GM23248 (cell line): Measurements from ENCODE around the gene LILRB3. TPM values are rescaled to one million over a fixed set of nuclear protein-coding genes. Genes with fewer than 3 reads are reported as not detected.
"Not testable (repeated sequence)": the region's sequence is repeated elsewhere in the genome, so short reads cannot be mapped to it uniquely, and the experiment has no call there.

Experiments
- DNase-seq: peaks from one replicate; pipeline ENCODE4 v3.0.0-alpha.2; 2015
- H2AFZ ChIP-seq: fragments of 200-600 bp; sonication (generic); 2 replicates; pipeline ENCODE4 v1.6.1; 2016; ENCODE audit warnings: antibody characterized with exemption
- H3F3A ChIP-seq: fragments of 200-600 bp; sonication (generic); 2 replicates; pipeline ENCODE4 v1.6.1; 2016; ENCODE audit warnings: mild to moderate bottlenecking, antibody characterized with exemption, mixed run types; ENCODE audit not compliant: insufficient read depth
- H3K27ac ChIP-seq: fragments of 200-600 bp; sonication (generic); 2 replicates; pipeline ENCODE4 v1.5.1; 2016; ENCODE audit warnings: mild to moderate bottlenecking
- H3K27me3 ChIP-seq: fragments of 200-600 bp; sonication (generic); replicated peaks from 2 replicates; pipeline ENCODE4 v1.6.1; 2016; ENCODE audit warnings: mild to moderate bottlenecking; ENCODE audit not compliant: insufficient read depth
- H3K36me3 ChIP-seq: fragments of 200-600 bp; sonication (generic); 2 replicates; pipeline ENCODE4 v1.6.1; 2016; ENCODE audit warnings: low read depth, mild to moderate bottlenecking
- H3K4me1 ChIP-seq: fragments of 200-600 bp; sonication (generic); 2 replicates; pipeline ENCODE4 v1.6.1; 2016; ENCODE audit warnings: mild to moderate bottlenecking; ENCODE audit not compliant: insufficient read depth
- H3K4me2 ChIP-seq: fragments of 200-600 bp; sonication (generic); one replicate; pipeline ENCODE4 v1.6.1; 2016; ENCODE audit warnings: mild to moderate bottlenecking; ENCODE audit not compliant: unreplicated experiment
- H3K4me3 ChIP-seq: fragments of 200-600 bp; sonication (generic); 2 replicates; pipeline ENCODE4 v1.5.1; 2016; ENCODE audit warnings: mild to moderate bottlenecking
- H3K79me2 ChIP-seq: fragments of 200-600 bp; sonication (generic); 2 replicates; pipeline ENCODE4 v1.6.1; 2016; ENCODE audit warnings: mild to moderate bottlenecking; ENCODE audit not compliant: insufficient read depth
- H3K9ac ChIP-seq: fragments of 200-600 bp; sonication (generic); 2 replicates; pipeline ENCODE4 v1.6.1; 2016; ENCODE audit warnings: mild to moderate bottlenecking
- H3K9me2 ChIP-seq: fragments of 200-600 bp; sonication (generic); 2 replicates; pipeline ENCODE4 v1.6.1; 2016; ENCODE audit warnings: mixed run types, mild to moderate bottlenecking, moderate library complexity; ENCODE audit not compliant: insufficient read depth
- H3K9me3 ChIP-seq: fragments of 200-600 bp; sonication (generic); one replicate; pipeline ENCODE4 v1.6.1; 2017; ENCODE audit warnings: low read depth
- H4K20me1 ChIP-seq: fragments of 200-600 bp; sonication (generic); 2 replicates; pipeline ENCODE4 v1.6.0; 2016; ENCODE audit not compliant: insufficient read depth
- EZH2 ChIP-seq: fragments of 200-600 bp; sonication (generic); IDR thresholded peaks from 2 replicates; pipeline ENCODE4 v1.6.1; 2018; ENCODE audit warnings: antibody characterized with exemption, mild to moderate bottlenecking; ENCODE audit not compliant: insufficient read depth, poor library complexity, severe bottlenecking
- EZH2phosphoT487 ChIP-seq: fragments of 200-600 bp; sonication (generic); IDR thresholded peaks from 2 replicates; pipeline ENCODE4 v1.6.1; 2018; ENCODE audit warnings: antibody characterized with exemption, moderate library complexity, mild to moderate bottlenecking, low read depth; ENCODE audit not compliant: insufficient read depth
- WGBS, 2 experiments: methylation state at CpG; one replicate each; pipeline ENCODE4 v1.1.6; 2015 to 2017; ENCODE audit warnings: low lambda C conversion rate in 2 of 2, low coverage in 1 of 2; ENCODE audit errors: missing lambda C conversion rate in 2 of 2; 5-methylcytosine and 5-hydroxymethylcytosine counted together
- in situ Hi-C: fragments of 300-500 bp; cut with MboI; formaldehyde crosslinking; loops from 2 replicates; pipeline ENCODE4 v1.15.0; 2020
- polyA plus RNA-seq: library from polyadenylated mRNA; unstranded; fragments of >200 nt; fragmentation: Nextera tagmentation; extraction: Ambion mirVana; gene quantifications from 2 replicates; pipeline ENCODE4 v1.2.1, GENCODE V29; 2016
- total RNA-seq: library from RNA; depleted of rRNA; stranded (reverse); fragments of >200 nt; shearing (Covaris generic); gene quantifications from 2 replicates; pipeline ENCODE4 v1.2.3, GENCODE V29; 2014

Gene LILRB3
- total and polyA plus RNA-seq, 2 experiments from 2014 or later = 0.53 TPM; not detected in 1

GRCh38 chr19:54173359-54173699, 49.5 kb downstream of the LILRB3 start:
- no peaks in the 10 kb centered on the region for H4K20me1 ChIP-seq
- H3K9ac ChIP-seq = no peak overlapping the region
- 38 to 43% methylated on average over 15 of the region's 15 CpGs for WGBS, 2 experiments
- H3K4me2 ChIP-seq = no peak overlapping the region
- no peak overlapping the region for H2AFZ ChIP-seq
- no peak overlapping the region for H3K4me3 ChIP-seq
- H3K4me1 ChIP-seq = no peaks in the 10 kb centered on the region
- H3K27ac ChIP-seq = no peak overlapping the region
- in situ Hi-C loops = no loop called here
- no peaks in the 10 kb centered on the region for H3F3A ChIP-seq
- no peak for DNase-seq
- no peaks in the 10 kb centered on the region for H3K9me2 ChIP-seq
- TF ChIP-seq EZH2 (no peak), EZH2phosphoT487 (no peak)
- H3K9me3 ChIP-seq = no peaks in the 10 kb centered on the region
- no peaks in the 10 kb centered on the region for H3K27me3 ChIP-seq
- no peaks in the 10 kb centered on the region for H3K79me2 ChIP-seq
- peaks cover 5% of the 10 kb centered on the region; the same call in 1 of the 2 replicates for H3K36me3 ChIP-seq

DNA sequence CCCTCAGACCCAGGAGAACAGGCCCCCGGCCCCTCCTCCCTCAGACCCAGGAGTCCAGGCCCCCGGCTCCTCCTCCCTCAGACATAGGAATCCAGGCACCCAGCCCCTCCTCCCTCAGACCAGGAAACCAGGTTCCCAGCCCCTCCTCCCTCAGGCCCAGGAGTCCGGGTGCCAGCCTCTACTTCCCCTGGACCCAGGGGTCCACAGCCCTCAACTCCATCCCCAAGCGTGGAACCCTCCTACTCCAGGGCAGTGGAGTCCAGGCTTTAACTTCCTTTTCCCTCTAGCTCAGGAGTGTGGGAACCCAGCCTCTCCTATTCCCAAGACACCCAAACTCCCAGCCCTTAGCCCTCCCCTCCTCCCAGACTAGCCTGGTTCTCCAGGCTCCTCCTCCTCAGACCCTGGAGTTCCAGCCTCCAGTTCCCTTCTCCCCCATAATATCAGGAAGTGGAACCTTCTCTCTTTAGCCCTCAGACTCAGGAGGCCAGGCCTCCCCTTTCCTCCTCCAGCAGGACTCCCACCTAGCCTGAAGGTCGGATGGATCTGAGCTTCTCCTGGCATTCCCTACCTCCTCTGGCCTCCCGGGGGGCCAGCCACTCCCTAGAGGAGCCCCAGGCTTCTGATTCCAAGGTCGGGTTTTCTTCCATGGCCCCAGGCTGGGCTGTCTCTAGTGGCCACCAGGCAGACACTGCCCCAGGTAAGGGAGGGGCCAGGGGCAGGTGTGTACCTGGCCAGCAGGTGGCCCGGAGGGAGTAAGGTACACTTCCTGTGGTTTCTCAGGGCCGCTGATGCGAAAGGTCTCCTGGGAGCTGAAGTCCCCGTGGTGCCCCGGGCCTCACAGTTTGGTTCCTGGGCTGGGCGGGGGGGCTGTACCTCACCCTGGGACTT, 50.1 kb downstream of the LILRB3 start, which contains the start of gene TMC4:
Gene TMC4 (minus strand): TSS at position 690 of the 888 bp plus-strand sequence. CDS start 43 bp downstream, at position 647.
- H3K4me1 ChIP-seq = no peaks in the 10 kb centered on the region
- H4K20me1 ChIP-seq = no peaks in the 10 kb centered on the region
- no peaks in the 10 kb centered on the region for H3K9me3 ChIP-seq
- in situ Hi-C loops = no loop called here
- no peak within 1 kb of the TSS for H3K4me3 ChIP-seq
- H3K27me3 ChIP-seq = no peaks in the 10 kb centered on the region
- no peaks in the 10 kb centered on the region for H3K36me3 ChIP-seq
- TF ChIP-seq EZH2phosphoT487 (no peak), EZH2 (no peak)
- no peak within 1 kb of the TSS for H3K9ac ChIP-seq
- no peaks in the 10 kb centered on the region for H3K9me2 ChIP-seq
- H2AFZ ChIP-seq = no peak within 1 kb of the TSS
- no peak within 1 kb of the TSS for H3K4me2 ChIP-seq
- no peaks in the 10 kb centered on the region for H3F3A ChIP-seq
- H3K79me2 ChIP-seq = no peaks in the 10 kb centered on the region
- WGBS, 2 experiments = 3 to 6% methylated on average over 12 to 13 of the region's 13 CpGs
- DNase-seq = peak; percentile 33
- H3K27ac ChIP-seq = no peak within 1 kb of the TSS

- H3K79me2 ChIP-seq, H3K27ac ChIP-seq, H3K27me3 ChIP-seq, DNase-seq, H4K20me1 ChIP-seq, H3K9me2 ChIP-seq, H3K4me2 ChIP-seq, H3F3A ChIP-seq, H2AFZ ChIP-seq, H3K9me3 ChIP-seq, H3K9ac ChIP-seq, H3K4me3 ChIP-seq, H3K36me3 ChIP-seq, H3K4me1 ChIP-seq, in situ Hi-C loops: not testable (repeated sequence)
- WGBS, 2 experiments = 67 to 70% methylated on average over 8 to 20 of the region's 23 CpGs
Measured at GRCh38 chr19:54171736-54172431, 50.9 kb downstream of the LILRB3 start.

DNA sequence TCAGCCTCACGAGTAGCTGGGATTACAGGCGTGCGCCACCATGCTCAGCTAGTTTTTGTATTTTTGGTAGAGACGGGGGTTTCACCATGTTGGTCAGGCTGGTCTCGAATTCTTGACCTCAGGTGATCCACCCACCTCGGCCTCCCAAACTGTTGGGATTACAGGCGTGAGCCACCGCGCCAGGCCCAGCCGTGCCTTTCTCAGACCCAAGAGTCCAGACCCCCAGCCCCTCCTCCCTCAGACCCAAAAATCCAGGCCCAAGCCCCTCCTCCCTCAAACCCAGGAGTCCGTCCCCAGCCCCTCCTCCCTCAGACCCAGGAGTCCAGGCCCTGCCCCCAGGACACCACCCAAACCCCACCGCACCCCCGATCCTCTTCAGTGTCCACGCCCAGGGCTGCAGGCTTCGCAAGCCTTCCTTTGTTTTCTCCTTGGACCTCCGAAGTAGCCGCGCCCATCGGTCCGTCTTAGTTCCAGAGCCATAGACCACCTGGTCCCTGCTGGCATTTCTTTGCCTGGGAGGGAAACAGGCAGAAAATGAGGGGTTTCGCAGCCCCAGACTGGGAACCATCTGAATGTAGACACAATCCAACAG, 53.6 kb downstream of the LILRB3 start:
- in situ Hi-C loops = no loop called here
- no peaks in the 10 kb centered on the region for H3K9me2 ChIP-seq
- TF ChIP-seq EZH2phosphoT487 (no peak), EZH2 (no peak)
- no peaks in the 10 kb centered on the region for H3F3A ChIP-seq
- no peak overlapping the region for H3K9ac ChIP-seq
- no peaks in the 10 kb centered on the region for H3K36me3 ChIP-seq
- H3K9me3 ChIP-seq = no peaks in the 10 kb centered on the region
- no peak overlapping the region for H3K4me2 ChIP-seq
- whole genome bisulfite sequencing, 2 experiments = 76 to 79% methylated on average over 20 to 21 of the region's 21 CpGs
- H4K20me1 ChIP-seq = no peaks in the 10 kb centered on the region
- H3K27ac ChIP-seq = no peak overlapping the region
- no peak for DNase-seq
- H3K4me3 ChIP-seq = no peak overlapping the region
- H3K27me3 ChIP-seq = no peaks in the 10 kb centered on the region
- H3K79me2 ChIP-seq = no peaks in the 10 kb centered on the region
- H3K4me1 ChIP-seq = no peaks in the 10 kb centered on the region
- no peak overlapping the region for H2AFZ ChIP-seq
